ENCODE data around the gene GABRR2. TPM values are rescaled to one million over a fixed set of nuclear protein-coding genes. Genes with fewer than 3 reads are reported as not detected.

The GABRR2 gene
- total RNA-seq (2022; extraction: Qiagen RNA extraction) = 0.05 to 0.13 TPM in 2 of 5 replicates, not detected in the others

DNA sequence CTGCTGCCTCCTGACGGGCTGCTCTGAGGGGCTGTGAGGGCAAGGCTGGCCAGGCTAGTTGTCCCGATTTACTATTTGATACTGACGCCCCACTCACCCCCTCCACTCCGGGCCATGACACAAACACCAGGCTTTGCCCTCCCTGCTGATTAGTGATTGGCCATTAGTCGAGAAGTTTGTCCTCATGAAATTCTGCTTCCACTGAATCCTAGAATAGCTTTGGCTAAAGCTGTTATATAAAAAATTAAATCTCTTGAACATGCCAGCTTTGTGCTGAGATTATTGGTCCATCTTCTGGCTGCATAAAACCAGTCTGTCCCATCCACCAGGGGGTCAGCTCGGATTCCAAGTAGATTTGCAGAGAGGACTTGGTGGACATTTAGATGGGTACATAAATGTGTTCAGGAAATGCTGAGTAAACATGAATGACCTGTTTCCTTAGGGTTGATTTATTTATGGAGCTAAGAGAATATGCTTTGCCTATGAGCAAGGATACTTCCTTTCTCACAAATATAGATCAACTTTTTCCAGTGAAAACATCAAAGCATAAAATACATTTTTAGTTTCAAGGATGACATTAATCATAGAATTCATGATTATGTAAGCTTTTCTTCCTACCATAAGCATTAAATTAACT lies at the start of gene GABRR2:
Gene GABRR2 (minus strand): TSS at position 51 of the 637 bp plus-strand sequence. CDS start 134 bp downstream, outside the sequence.

DNA sequence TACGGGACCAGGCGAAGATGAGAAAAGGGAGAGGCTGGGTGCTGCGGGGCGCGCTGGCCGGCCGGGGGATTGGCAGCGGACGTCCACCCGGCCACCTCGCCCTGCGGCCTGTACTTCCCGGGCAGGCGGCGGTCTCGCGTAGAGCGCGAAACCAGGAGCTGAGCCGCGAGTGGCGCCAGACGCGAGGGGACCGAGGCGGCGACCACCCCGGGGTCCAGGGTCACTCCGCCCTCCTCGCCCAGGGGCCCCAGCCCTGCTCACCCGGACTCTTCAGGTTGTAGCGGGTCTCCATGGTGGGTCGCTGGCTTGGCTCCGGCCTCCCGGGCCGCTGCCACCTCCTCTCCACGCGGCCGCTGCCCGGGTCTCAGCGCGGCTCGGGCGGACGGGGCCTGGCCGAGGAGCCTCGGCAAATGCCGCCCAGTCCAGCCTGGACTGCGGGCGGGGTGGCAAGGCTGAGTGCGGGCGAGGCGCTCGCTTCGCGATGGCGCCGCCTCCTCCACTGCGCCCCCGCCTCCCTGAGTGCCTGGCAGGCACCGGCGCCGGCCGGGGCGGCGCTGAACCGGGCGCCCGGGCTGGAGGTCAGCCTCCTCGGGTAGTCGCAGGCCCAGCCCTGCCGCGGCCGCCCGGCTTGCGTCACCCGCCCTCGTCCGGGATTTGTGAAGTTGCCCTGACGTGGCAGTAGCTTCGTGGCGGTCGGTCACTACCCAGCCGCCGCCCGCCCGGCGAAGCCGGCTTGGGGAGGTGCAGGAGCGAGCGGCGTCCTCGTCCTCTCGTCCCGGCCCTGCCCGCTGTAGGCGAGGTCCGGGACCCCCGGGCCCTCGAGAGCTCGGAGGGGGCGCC lies 37.4 kb upstream of the GABRR2 start, which contains the start of gene UBE2J1:
Gene UBE2J1 (minus strand): TSS at position 445 of the 840 bp plus-strand sequence. CDS start 153 bp downstream, at position 292.

DNA sequence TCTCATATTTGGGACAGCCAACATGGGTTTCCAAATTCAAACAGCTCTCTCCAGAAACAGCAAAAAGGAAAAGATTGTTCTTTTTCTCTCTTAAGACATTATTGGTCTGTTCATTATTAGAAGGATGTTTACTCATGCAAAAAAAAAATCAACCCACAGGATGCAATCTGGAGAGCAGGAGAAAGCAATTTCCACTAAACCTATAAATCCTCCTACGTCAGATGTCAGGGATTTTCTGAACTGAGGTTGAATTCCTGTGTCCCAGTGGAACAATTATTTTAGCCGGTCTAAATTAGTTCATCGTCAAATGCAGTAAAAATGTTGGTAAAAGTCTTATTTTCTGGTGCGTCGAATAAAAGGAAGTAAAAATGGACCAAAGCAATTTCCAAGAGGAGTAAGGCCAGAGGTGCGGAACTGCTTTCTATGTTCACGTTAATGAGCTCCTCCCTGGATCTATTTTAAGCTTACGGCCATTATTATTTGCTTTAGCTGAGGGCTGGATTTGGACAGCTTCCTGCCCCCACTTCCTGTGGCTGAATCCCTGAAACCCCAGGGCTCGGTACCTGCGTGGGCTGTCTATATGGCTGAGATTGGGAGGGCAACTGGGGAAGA lies 97.7 kb downstream of the GABRR2 start, which contains the start of gene GABRR1:
Gene GABRR1 (minus strand): TSS at position 60 of the 612 bp plus-strand sequence. CDS start 36 bp downstream, at position 24.

Other genes starting within 250 kb of the GABRR2 start
- 19.0 to 29.5 TPM (median 27.4 TPM) in 5 replicates for gene PNRC1, start 234.5 kb downstream of the GABRR2 start, total RNA-seq (2022; extraction: Qiagen RNA extraction)
- gene SRSF12, start 197.2 kb downstream of the GABRR2 start, total RNA-seq (2022; extraction: Qiagen RNA extraction) = 0.82 to 1.5 TPM (median 1.3 TPM) in 5 replicates
- gene PM20D2, start 169.2 kb downstream of the GABRR2 start, total RNA-seq (2022; extraction: Qiagen RNA extraction) = 10.0 to 15.1 TPM (median 13.7 TPM) in 5 replicates
- not detected in 5 replicates for gene GABRR1, start 97.9 kb downstream of the GABRR2 start, total RNA-seq (2022; extraction: Qiagen RNA extraction)
- 12.2 to 16.7 TPM (median 14.2 TPM) in 5 replicates for gene UBE2J1, start 37.4 kb upstream of the GABRR2 start, total RNA-seq (2022; extraction: Qiagen RNA extraction)
- gene RRAGD, start 97.0 kb upstream of the GABRR2 start, total RNA-seq (2022; extraction: Qiagen RNA extraction) = 2.7 to 4.6 TPM (median 4.0 TPM) in 5 replicates
- 1.3 to 1.8 TPM (median 1.6 TPM) in 5 replicates for gene ANKRD6, start 117.9 kb upstream of the GABRR2 start, total RNA-seq (2022; extraction: Qiagen RNA extraction)

All from A549 treated with CORT108297 at 1 μM for 4 hours (cell line).